HG03139 (cell line): ENCODE results near the gene PKD2L1.

ENCODE experiments used
- ATAC-seq: cut with Tn5 transposase; IDR thresholded peaks from one replicate; pipeline ENCODE4 v1.9.1; 2021; ENCODE audit not compliant: unreplicated experiment

PKD2L1 gene

DNA sequence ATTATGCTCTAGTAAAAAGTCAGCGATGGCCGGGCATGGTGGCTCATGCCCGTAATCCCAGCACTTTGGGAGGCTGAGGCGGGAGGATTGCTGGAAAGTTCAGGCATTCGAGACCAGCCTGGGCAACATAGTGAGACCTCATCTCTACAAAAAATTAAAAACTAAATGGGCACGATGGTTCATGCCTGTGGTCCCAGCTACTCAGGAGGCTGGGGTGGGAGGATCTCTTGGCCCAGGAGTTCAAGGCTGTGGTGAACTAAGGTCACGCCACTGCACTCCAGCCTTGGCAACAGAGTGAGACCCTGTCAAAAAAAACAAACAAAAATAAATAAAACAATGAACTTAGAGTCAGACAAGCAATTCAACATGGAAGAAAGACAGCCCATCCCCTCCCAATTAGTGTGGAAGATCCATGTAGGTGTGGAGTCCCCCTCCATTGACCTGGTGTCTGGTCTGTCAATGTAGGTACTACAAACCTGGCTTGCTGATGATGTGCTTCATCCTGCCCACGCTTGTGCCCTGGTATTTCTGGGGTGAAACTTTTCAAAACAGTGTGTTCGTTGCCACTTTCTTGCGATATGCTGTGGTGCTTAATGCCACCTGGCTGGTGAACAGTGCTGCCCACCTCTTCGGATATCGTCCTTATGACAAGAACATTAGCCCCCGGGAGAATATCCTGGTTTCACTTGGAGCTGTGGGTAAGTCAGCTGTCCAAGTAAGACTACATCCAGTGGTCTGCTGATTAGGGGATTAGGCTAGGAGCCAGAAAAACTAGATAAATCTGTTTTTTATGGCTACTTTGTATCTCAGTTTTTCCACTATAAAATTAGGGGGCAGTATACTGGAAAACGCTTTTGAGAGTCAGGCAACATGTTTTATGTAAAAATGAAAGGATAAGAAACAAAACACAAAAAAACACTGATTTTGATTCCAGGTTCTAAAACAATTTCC is 26.3 kb upstream of the PKD2L1 start:
- no peak for ATAC-seq

DNA sequence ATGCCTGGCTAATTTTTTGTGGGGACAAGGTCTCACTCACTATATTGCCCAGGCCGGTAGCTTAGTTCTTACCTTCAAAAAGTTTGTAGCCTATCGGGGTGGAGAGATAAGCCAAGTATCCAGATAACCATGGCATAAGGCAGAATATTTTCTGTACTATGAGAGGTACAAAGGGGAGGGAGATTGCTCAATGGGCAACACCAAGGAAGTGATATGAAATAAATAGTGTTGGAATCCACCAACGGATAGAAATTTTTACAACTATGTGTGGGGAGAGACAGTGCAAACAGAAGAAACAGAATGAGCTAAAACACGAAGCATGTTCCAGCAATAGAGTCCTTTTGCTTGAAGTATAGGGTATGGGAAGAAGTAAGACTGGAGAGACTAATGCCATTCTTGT is 25.1 kb upstream of the PKD2L1 start:
- ATAC-seq = no peak

DNA sequence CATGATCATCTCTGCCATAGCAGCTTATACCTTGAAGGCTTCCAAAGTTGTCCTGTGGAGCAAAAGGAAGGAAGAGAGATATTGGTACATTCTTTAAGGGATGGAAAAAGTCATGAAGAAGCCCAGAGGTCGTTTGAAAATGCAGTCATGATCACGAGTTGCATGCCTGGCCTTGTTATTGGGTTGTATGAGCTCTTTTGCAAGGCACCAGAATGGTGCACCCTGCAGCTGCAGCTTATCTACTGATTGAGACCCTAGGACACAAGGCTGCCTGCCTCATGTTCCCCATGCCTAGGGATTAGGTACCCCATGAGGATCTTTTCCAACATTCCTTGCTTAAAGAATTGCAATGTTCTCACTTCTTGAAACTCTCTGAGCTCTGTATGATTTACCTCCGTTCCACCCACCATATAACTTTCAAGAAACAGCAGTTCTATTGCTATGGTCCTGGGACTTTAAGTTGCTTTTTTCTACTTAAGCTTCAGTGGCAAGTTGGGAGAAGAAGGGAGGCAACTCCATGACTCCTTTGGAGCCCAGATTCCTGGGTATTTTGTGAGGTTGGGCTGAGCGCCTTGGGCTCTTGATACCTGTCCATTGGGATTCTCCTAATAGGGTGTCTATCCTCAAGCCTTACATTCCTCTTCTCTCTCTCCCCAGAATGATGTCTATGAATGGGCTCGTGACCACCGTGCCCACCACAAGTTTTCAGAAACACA is 23.9 kb upstream of the PKD2L1 start:
- ATAC-seq = no peak

DNA sequence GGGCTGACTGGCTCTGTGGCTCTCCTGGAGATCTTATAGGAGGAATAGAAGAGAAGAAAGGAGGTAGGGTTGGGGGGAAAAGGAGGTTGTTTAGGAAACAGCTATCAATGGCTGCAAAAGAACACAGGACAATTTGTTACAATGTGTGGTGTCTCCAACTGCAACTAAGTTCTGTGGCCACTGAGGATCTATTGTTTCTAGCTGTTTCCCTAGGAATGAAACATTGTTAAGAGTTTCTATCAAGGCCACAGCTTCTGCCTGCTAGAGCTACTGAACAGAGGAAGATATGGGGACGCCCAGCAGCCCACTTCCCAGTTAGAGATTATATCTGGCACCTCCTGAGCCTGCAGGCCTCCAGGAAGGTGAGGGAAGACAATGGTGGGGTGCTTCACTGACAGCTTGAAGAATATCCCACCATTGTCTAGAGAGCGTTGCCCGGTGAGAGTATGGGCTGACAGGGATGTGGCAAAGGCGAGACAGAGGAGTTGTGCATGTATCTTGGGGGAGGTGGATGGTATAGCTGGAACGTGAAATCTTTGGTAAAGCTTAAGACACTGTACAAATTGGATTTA is 21.0 kb upstream of the PKD2L1 start:
- no peak for ATAC-seq

DNA sequence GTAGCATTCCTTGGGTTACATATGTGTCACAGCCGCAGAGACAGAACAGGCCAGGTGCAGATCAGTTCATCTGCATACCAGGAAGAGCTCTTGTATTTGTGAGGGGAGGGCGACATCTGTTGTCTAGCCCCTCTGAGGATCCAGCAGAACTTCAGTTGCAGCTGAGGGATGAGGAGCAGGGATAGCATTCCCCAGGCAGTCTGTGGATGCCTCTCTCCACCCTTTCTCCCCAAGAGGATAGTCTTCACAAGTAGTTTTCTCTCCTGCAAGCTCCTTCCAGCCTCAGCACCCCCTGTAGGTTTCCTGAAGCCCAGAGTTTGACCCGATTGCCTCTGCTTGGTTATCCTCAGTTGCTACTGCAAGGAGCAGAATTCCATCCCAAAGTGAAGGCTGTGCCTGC is 19.6 kb upstream of the PKD2L1 start:
- no peak for ATAC-seq

GRCh38 chr10:100349087-100349486 is 19.1 kb upstream of the PKD2L1 start:
- ATAC-seq = no peak

- ATAC-seq = no peak
Measured at GRCh38 chr10:100348389-100348927, 18.4 kb upstream of the PKD2L1 start.

- no peak for ATAC-seq
Measured at GRCh38 chr10:100347568-100348195, 17.7 kb upstream of the PKD2L1 start.

- ATAC-seq = peak; percentile 83
Measured at GRCh38 chr10:100346765-100347567, 16.9 kb upstream of the PKD2L1 start, which contains the start of gene SCD. SCD (plus strand) TSS chr10:100347233; CDS start chr10:100347505, 272 bp downstream.

DNA sequence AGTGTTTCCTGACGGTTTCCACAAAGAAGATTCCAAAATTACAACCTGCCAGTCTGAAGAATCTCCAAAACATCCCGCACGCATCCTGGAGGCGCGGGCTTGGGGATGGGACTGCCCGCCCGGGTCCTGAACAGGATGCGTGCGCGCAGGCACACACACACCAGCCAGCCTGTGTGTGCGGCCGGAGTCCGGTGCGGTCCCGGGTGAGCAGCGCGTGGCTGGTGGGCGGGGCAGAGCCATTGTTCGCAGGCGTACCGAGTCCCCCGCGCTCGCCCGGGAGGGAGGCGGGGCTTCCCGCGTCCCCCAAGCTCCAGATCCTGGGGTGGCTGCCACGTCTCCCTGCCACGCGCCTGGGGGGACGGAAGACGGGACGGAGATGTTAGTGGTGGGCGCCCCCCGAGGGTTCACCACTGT is 16.3 kb upstream of the PKD2L1 start:
- peak; percentile 49 for ATAC-seq

DNA sequence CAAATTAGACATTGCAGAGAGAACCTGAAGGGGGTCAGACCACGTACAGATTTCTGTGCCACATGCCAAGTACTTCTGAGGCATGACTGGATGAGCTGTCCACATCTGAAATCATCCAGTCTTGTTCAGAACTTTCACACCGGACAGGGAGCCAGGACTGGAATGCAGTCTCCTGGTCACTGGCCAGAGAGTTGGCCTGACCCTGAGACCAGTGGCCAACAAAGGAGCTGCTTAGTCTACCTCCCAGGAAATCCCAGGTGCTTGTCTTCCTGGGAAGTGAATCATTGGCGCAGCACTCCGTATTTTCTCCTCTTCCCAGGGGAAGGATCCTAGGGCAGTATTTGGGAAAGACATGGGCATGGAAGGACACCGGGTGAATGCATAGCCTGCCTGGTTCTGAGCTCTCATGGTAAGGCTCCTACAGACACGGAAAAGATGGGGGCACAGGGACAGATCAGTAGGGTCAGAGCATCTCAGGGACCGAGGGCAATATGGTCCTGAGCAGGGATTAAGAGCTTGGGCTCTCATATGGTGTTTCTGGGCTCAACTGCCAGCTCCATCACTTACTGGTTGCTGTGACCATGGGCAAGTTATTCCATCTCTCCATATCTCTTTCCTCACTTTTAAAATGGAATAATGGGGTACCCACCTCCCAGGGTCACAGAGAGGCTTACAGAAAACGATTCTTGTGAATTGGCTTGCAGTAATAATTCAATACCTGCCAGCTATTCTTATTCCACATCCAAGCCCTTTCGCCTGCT is 15.7 kb upstream of the PKD2L1 start:
- ATAC-seq = no peak

GRCh38 chr10:100344241-100344788 is 14.3 kb upstream of the PKD2L1 start:
- ATAC-seq = no peak

GRCh38 chr10:100342627-100342972 is 12.6 kb upstream of the PKD2L1 start:
- no peak for ATAC-seq

DNA sequence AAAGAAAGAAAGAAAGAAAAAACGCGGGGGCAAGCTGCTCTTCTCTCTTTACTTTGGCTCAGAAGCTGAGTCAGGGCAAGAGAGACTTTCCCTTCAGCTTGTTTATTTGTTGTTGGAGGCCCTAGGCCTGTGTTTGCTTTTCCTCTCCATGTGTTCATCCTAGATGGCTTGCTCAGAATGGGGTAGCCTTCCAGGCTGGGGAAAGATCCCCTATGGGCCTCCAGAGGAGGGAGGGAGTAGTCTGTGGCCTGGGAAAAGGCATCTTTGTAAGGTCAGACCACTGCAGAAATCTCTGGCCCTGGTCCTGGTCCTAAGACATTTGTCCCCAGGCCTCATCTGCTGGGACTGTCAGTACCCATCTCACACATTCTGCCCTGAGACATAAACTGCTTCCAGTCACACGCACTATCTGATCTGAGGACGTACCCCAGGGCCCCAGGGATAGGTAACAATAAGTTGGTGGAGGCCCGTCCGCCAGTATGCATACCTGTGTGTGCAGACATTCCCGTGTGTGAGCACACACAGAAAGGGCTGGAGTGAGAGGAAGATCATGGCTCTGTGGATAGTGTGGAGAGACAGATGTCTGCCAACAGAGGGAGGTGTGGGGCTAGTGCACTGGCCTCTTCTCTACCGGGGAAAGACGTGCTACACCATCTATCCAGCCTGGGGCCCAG is 12.1 kb upstream of the PKD2L1 start:
- ATAC-seq = no peak

DNA sequence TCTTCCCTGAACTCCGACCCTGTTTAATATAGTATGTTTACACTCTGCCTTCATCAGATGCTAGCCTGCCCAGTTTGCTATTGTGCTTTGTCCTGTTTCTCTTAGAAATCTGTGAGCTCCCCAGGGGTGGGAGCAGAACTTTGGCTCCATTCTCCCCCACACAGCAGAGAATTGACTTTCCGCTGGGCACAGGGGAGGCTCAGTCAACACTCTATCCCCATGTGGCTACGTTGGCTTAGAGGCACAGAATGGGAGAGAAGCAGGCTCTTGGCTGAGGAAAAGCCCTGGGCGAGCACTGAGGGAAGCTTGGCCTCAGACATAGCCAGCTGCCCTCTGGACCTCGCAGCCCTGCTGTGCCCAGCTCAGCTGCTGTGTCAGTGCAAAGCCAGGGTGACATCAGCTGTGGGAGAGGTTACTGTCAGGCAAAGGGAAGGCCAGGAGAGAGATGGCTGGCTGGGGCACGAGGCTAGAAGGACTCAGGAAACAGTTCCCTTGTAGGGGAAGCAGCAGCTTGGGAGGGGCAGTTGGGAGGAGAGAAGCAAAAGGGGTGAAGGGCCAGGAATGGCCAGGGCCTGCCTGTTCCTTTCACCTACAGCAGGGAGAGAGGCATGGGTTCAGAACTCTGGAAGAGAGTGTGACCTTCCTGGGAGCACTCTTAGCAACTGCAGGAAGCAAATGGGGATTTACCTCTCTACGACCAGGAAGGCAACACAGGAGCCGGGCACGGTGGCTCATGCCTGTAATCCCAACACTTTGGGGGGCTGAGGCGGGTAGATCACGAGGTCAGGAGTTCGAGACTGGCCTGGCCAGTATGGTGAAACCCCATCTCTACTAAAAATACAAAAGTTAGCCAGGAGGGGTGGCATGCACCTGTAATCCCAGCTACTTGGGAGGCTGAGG is 11.2 kb upstream of the PKD2L1 start:
- no peak for ATAC-seq

- no peak for ATAC-seq
Measured at GRCh38 chr10:100339236-100339635, 9.2 kb upstream of the PKD2L1 start.

- no peak for ATAC-seq
Measured at GRCh38 chr10:100338434-100339036, 8.5 kb upstream of the PKD2L1 start.
